Right renal pelvis (tissue), 4 donors: Measurements from ENCODE around the gene MECR. TPM values are rescaled to one million over a fixed set of nuclear protein-coding genes. Genes with fewer than 3 reads are reported as not detected.
"Not testable (repeated sequence)": the region's sequence is repeated elsewhere in the genome, so short reads cannot be mapped to it uniquely, and the experiment has no call there.

Experiments
- DNase-seq, 4 donors: peaks; one replicate each; pipeline ENCODE4 v3.0.0-alpha.2; 2013; ENCODE audit warnings: low read depth in 4 of 4, low spot score in 3 of 4, missing footprints in 1 of 4
- polyA plus RNA-seq, 4 donors: library from polyadenylated mRNA; unstranded; fragments of 120-200 nt; gene quantifications; one replicate each; pipeline ENCODE4 v1.2.1, GENCODE V29; 2013; ENCODE audit not compliant: insufficient read length in 4 of 4

The MECR gene
- polyA plus RNA-seq, 4 donors, result 27.4 to 30.4 (median 29.0) TPM

DNA sequence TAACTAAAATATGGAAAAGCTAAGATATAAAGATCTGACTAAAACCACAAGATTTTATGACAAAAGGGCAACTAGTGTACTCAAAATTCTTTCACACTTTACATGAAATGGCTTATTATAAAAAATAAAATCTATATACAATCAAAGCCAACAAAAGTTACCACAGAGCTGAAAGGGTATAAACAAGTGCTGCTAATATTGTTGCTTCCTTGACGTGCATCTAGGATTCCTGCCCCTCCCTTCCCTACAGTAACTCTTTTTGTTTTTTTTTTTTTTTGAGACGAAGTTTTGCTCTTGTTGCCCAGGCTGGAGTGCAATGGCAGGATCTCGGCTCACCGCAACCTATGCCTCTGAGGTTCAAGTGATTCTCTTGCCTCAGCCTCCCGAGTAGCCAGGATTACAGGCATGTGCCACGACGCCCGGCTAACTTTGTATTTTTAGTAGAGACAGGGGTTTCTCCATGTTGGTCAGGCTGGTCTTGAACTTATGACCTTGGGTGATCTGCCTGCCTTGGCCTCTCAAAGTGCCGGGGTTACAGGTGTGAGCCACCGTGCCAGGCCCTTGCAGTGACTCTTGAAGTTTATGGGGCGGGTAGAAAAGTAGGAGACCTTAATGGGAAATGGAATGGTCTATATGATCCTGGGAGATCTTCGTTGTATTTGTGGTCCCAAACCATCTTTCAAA is 53.6 kb downstream of the MECR start:
- no peak for DNase-seq

GRCh38 chr1:29176576-29176975 is 54.2 kb downstream of the MECR start:
- no peak for DNase-seq

- DNase-seq, result no peak
Observed at GRCh38 chr1:29172415-29172939, 58.3 kb downstream of the MECR start.

- no peak for DNase-seq
Observed at GRCh38 chr1:29171521-29171920, 59.2 kb downstream of the MECR start.

DNA sequence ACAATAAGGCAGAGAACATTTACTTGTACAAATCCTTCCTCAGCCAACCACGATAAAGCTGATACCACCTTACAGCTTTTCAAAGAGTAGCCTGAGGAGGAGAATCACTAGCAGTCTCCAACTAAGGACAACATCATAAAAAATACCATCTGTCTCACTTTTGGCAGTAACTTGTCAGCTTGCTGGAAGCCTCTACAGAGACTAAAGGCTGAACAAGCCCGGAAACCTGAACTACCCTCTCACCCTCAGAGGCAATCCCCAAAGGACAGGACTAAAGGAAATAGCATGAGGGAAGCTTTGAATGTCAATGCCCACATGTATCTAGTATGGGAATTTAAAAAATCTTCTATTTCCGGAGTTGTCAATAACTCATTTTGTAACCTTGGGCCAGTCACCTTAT is 59.6 kb downstream of the MECR start:
- no peak for DNase-seq

- no peak for DNase-seq
Observed at GRCh38 chr1:29169976-29170375, 60.8 kb downstream of the MECR start.

- DNase-seq, result no peak
Observed at GRCh38 chr1:29167904-29168303, 62.8 kb downstream of the MECR start.

DNA sequence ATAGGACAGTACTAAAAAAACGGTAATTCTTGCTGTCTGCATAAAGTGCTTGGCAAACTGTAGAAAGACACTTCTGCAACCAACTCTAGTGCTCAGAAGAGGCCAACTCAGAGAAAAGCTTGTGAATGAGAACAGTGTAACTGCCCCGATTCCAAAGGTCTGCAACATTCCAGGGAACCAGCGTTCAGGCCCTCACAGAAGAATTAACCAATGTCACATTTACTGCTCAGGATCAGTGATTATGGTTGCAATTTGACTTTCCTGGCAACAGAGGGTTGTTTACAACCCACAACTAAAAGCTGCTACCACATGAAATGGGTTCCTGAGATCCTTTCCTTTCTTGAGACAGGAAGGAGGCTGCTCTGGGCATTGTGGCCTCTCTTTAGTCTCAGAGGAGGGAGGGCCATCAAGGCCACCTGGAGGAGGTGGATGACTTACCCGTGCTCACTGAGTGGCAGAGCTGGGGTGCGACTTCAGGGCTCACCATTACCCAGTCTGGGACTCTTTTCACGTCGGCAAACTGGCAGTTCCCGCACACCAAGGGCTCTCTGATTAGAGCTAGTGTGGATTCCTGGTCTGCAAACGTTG is 64.3 kb downstream of the MECR start:
- no peak for DNase-seq

DNA sequence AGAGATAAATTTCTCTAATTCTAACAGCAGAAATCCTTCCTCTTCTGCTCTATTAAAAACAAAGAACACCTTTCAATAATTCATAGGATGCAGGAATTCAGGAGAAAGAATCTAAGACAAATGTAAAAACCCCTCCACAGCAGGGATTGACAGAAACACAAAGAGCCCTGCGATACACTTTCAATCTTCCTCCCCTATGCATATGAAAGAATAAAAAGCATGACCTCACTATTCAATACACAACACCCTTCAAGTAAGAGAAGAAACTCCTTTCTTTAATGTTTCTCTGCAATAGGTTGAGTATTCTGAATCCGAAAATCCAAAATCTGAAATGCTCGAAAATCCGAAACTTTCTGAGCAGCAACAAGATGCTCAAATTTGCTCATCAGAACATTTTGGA is 66.1 kb downstream of the MECR start:
- no peak for DNase-seq

- DNase-seq, result no peak
Observed at GRCh38 chr1:29162476-29163138, 68.1 kb downstream of the MECR start.

DNA sequence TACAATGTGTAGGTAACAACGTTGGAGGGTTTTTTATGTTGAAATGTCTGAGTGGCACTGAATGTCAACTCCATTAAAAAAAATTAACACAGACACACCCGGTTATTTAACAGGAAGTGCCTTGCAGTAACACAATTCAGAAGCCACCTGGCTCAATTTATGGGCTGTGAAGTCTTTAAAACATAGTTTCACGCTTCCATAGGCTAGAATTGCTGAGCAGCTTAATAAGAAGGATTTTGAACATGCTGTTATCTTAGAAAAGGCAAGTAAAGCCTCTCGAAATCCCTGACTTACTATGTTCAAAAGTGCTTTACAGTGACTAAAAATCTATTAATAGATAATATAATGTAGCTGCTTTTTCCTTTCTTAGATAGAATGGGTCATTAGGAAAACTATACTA is 68.7 kb downstream of the MECR start:
- DNase-seq, result no peak

DNA sequence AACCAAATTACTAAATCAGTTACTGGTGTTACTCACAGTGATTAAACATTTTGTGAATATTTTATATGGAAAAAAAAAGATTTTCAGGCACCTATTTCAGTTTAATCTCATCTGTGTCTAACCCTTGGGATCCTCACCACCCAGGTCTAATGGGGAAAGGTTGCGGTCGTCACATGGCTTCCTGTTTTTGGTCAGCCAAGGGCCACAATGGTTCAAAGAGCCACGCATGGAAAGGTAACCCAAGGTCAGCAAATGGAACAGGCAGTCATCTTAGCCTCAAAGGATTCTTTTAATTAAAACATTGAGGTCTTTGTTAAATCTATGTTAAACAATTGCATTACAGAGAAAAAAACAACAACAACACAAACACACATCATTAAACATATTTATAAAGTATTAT is 71.0 kb downstream of the MECR start:
- no peak for DNase-seq

DNA sequence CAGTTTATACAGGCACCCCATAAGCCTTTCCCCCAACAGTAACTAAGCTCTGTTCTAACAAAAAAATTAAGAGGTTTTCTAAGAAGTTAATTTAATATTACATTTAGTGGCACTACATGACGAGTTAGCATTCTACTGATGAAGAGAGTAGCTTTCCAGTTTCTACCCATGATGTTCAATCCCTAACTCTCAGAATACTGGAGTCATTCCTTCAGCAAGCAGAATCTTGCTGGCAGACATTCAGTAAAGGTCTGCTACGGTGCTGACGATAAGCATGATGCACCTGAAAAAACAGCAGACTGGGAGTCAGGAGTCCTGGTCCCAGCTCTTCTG is 73.5 kb downstream of the MECR start:
- no peak for DNase-seq

GRCh38 chr1:29156543-29157268 is 74.0 kb downstream of the MECR start:
- DNase-seq, result no peak

DNA sequence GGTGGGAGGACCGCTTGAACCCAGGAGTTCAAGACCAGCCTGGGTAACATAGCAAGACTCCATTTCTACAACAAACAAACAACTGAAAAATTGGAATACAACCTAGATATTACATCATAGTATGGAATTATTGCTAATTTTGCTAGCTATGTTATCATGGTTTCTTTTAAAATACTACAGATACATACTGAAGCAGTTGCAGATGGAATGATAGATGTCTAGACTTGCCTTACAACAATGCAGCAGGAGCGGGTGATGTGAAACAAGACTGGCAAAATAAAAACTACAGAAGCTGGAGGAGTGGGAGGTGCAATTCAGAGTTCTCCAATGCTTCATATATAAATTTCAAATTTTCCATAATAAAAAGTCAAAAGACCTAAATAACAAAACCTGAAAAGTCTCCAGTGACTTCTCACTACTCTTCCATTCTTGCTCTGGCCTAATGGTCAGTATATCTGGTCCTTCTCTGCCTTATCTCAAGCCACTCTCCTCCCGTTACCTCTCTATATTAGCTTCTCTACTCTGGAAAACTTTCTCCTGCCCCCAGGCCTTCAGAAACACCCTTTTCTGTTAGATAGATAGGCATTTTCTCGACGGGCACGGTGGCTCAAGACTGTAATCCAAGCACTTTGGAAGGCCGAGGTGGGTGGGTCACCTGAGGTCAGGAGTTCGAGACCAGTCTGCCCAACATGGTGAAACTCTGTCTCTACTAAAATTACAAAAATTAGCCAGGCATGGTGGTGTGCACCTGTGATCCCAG is 78.5 kb downstream of the MECR start:
- no peak for DNase-seq

- DNase-seq, result not testable (repeated sequence)
Observed at GRCh38 chr1:29150346-29150745, 80.4 kb downstream of the MECR start.

- no peak for DNase-seq
Observed at GRCh38 chr1:29148656-29149491, 81.9 kb downstream of the MECR start.

GRCh38 chr1:29145739-29146437 is 84.8 kb downstream of the MECR start:
- DNase-seq, result no peak

DNA sequence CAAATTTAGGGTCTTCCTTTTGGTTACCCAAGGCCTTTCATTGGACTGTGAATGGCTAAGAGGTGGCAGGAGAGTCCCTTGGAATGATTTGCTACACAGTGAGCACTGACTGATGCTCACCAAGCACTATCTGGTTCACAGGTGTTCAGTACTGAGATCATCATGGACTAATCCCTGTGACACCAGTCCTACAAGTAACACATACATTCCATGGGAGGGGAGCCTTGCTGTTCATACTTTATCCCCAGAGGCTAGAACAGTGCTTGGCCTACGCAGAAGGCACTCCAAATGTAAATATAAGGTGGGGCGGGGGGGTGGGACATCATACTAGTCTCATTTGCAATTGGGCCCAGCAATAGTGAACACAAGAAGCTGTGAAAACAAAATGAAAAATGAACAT is 86.6 kb downstream of the MECR start:
- no peak for DNase-seq
